Activated T-cell treated with anti-CD3 and anti-CD28 coated beads, Interleukin-2, amount 50 U/mL, for 72 hours (primary cell): ENCODE data around the gene NEDD9. TPM values are rescaled to one million over a fixed set of nuclear protein-coding genes. Genes with fewer than 3 reads are reported as not detected.

Experiments
- ATAC-seq, 2 donors: fragments of 150-1000 bp; cut with Tn5 transposase; replicated peaks in 1 of 2; 2 replicates each; pipeline ENCODE4 v1.10.0; 2021; ENCODE audit warnings: moderate library complexity in 2 of 2, mild to moderate bottlenecking in 1 of 2
- DNase-seq, 2 donors: peaks; one replicate each; pipeline ENCODE4 v3.0.0; 2021 to 2022; ENCODE audit warnings: mixed read lengths in 1 of 2
- H3K27ac Mint-ChIP-seq: one replicate; pipeline ENCODE4 v1.8.0; 2022; ENCODE audit warnings: mild to moderate bottlenecking, moderate library complexity, mixed read lengths
- H3K27me3 Mint-ChIP-seq: one replicate; pipeline ENCODE4 v1.8.0; 2022; ENCODE audit warnings: low read depth, mixed read lengths
- H3K36me3 Mint-ChIP-seq, 2 donors: one replicate each; pipeline ENCODE4 v1.8.0; 2022; ENCODE audit warnings: mixed read lengths in 2 of 2, mild to moderate bottlenecking in 1 of 2; ENCODE audit not compliant: insufficient read depth in 2 of 2
- H3K4me1 Mint-ChIP-seq: one replicate; pipeline ENCODE4 v1.8.0; 2022; ENCODE audit warnings: low read depth, mixed read lengths
- H3K4me3 Mint-ChIP-seq, 2 donors: one replicate each; pipeline ENCODE4 v1.8.0; 2022; ENCODE audit warnings: mild to moderate bottlenecking in 2 of 2, mixed read lengths in 2 of 2, moderate library complexity in 2 of 2
- H3K9me3 Mint-ChIP-seq, 2 donors: one replicate each; pipeline ENCODE4 v1.8.0; 2022; ENCODE audit warnings: mixed read lengths in 2 of 2
- total RNA-seq, 2 donors: library from RNA; stranded (reverse); gene quantifications; one replicate each; pipeline ENCODE4 v1.2.3, GENCODE V29; 2022

Gene NEDD9
- total RNA-seq, 2 donors from 2014 or later = 20.8 to 36.4 TPM

DNA sequence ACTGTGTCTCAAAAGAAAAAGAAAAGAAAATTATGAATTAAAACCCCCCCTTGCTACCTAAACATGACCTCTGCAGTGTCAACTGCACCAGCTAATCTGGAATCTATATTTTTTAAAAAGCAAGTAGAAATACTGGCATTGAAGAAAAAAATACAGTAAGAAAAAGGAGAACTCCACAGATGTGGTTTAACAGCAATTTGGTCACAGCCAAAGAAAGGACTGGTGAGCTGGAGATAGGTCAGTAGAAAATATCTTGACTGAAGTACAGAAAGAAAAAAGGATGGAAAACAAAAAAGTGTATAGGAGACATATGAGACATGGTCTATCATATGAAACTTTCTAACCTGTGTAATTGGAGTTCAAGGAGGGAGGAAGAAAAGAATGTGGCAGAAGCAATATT is 76.9 kb downstream of the NEDD9 start:
- no peak overlapping the region for H3K4me3 Mint-ChIP-seq
- H3K9me3 Mint-ChIP-seq = peaks cover 0 to 2% of the 10 kb centered on the region in 2 donors
- H3K4me1 Mint-ChIP-seq = peaks cover 12% of the 10 kb centered on the region
- H3K27ac Mint-ChIP-seq = peak overlapping the region; percentile 56
- ATAC-seq = no peak
- peaks cover 0 to 2% of the 10 kb centered on the region in 2 donors for H3K36me3 Mint-ChIP-seq
- no peak for DNase-seq
- peaks cover 4% of the 10 kb centered on the region for H3K27me3 Mint-ChIP-seq

DNA sequence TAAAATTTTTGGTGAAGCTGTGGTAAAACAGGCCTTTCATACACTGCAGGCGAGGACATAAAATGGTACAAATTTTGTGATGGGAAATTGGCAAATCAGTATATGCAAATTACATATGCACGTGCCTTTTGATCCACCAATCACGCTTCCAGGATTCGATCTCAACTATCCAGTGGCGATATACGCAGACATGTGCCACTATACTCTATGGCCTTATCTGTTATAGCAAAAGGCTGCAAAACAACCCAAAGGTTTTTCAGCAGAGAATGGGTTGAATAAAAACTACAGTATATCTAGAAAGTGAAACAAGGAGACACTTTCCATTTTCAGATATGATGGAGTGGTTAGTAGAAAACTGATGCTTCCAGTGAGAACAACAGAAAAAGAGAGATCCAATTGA is 79.0 kb downstream of the NEDD9 start:
- H3K36me3 Mint-ChIP-seq = peaks cover 0 to 2% of the 10 kb centered on the region in 2 donors
- H3K27me3 Mint-ChIP-seq = peaks cover 4% of the 10 kb centered on the region
- H3K4me3 Mint-ChIP-seq = peak overlapping the region; percentile 67 to 70
- H3K27ac Mint-ChIP-seq = no peak overlapping the region
- DNase-seq (no peak), ATAC-seq (no peak)
- H3K4me1 Mint-ChIP-seq = peaks cover 12% of the 10 kb centered on the region
- H3K9me3 Mint-ChIP-seq = peaks cover 0 to 2% of the 10 kb centered on the region in 2 donors

DNA sequence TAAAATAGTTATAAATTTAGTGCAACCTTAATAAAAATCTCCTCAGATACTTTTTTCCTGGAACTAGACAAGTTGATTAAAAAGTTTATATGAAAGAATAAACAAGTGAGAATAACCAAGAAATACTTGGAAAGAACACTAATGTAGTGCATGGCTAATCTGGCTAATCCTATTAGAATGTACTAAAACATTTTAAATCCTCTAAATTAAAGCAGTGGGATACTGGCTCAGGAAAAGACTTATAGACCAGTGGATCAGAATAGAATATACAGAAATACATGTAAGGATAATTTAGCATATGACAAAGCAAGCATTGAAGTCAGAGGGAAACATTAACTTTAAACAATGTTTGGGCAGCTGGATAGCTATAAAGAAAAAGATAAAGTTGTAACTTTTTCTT is 79.9 kb downstream of the NEDD9 start:
- peaks cover 4% of the 10 kb centered on the region for H3K27me3 Mint-ChIP-seq
- H3K4me1 Mint-ChIP-seq = peaks cover 12% of the 10 kb centered on the region
- H3K36me3 Mint-ChIP-seq = peaks cover 0 to 2% of the 10 kb centered on the region in 2 donors

DNA sequence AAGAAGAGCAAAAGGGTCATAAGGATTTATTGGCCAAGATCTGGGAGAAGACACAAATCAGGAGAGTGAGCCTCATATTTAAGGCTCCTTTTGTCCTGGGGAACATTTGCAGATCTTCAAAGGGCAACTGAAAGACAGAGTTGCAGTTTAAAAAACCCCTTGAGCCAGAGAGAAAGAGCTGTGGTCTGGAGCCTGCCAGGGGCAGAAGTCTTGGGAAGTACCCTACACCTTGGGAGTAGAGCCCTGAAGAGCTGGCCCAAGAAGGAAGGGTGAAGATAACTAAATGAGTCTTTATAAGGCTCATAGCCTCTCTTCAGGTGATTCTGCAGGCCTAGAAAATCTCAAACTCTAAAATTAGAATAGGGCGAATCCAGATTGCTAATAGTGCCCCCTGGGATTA is 81.0 kb downstream of the NEDD9 start:
- DNase-seq (no peak), ATAC-seq (no peak)
- Mint-ChIP-seq H3K27ac (no peak overlapping the region), H3K4me3 (no peak overlapping the region), H3K4me1 (peaks cover 12% of the 10 kb centered on the region), H3K27me3 (peaks cover 4% of the 10 kb centered on the region), H3K9me3 (peaks cover 0 to 2% of the 10 kb centered on the region in 2 donors), H3K36me3 (peaks cover 0 to 2% of the 10 kb centered on the region in 2 donors)

More for the DNA sequence above, 79.9 kb downstream of the NEDD9 start:
- ATAC-seq (no peak), DNase-seq (no peak)
- Mint-ChIP-seq H3K4me3 (no peak overlapping the region), H3K9me3 (peaks cover 0 to 2% of the 10 kb centered on the region in 2 donors), H3K27ac (no peak overlapping the region)

DNA sequence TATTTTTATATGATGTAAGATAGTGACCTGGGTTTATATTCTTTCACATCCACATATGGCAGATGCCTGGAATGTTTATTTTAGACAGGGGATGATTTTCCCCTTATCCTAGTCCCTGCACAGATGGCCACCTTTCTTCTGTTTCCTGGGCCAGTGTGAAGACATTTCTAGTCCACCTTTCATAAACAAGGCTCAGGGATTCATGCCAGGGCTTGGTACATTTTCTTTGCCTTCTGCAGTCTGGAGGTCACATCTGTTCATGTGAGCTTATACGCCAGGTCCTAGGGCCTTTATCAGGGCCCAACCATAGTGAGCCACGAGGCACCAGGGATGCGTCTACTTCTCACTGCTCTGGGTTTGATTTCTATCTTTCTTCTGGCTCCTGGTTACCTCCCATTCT is 82.9 kb downstream of the NEDD9 start:
- Mint-ChIP-seq H3K9me3 (no peaks in the 10 kb centered on the region), H3K27ac (no peak overlapping the region), H3K36me3 (no peaks in the 10 kb centered on the region), H3K4me3 (no peak overlapping the region), H3K27me3 (no peaks in the 10 kb centered on the region), H3K4me1 (peaks cover 9% of the 10 kb centered on the region)
- DNase-seq (no peak), ATAC-seq (no peak)

DNA sequence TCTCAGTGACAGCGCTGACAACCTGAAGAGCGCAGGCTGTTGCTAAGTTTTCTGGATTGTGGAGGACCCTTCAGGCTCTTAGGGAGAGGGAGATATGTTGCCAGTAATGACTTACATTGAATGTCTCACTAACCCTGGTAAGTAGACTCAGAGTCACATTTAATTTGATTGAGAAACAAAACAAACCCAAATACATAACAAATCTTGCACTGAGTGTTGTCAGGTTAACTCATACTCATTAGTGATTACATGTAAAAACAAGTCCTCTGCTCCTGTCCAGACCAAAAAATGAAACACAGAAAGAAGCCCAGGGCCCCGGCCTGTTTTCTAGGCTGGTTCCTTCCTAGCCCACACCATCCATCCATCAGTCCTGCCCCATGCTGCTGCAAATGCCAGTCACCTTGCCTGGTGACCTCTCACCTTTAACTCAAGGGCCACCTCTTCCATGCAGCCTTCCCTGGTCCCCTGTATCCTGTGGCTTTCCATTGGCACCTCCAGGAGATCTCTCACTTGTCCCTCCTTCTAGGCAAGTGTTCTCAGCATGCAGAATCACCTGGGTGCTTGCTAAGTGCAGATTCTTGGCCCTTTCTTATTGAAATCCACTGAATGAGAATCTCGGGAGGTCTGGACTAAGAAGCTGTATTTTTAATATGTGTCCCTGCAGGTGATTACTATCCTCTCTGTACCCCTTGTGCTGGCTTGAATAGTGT is 86.2 kb downstream of the NEDD9 start:
- no peaks in the 10 kb centered on the region for H3K9me3 Mint-ChIP-seq
- H3K4me1 Mint-ChIP-seq = peaks cover 4% of the 10 kb centered on the region
- DNase-seq (no peak), ATAC-seq (no peak)
- H3K36me3 Mint-ChIP-seq = no peaks in the 10 kb centered on the region
- no peak overlapping the region for H3K27ac Mint-ChIP-seq
- no peak overlapping the region for H3K4me3 Mint-ChIP-seq
- no peaks in the 10 kb centered on the region for H3K27me3 Mint-ChIP-seq

DNA sequence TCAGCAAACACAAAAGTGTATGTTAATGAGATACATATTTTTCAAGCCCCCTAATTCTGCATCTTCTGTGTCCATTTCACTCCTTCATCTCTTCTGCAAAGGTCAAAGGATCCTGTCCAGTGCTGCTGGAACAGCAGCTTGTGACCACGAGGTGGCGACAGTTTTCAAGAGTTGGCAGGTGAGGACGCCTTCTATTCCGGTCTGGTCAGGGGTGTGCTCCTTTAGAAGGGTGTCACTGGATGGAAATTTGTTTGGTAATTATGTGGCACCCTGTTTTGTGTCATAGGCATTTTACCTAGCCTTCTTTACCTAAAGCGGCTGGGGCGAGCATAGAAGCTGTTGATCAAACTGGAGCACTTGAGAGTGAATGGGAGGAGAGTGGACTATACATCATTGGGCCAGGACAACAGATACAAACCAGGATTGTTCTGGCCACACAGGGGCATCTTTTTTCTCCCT is 88.0 kb downstream of the NEDD9 start:
- Mint-ChIP-seq H3K4me3 (no peak overlapping the region), H3K27me3 (no peaks in the 10 kb centered on the region), H3K9me3 (no peaks in the 10 kb centered on the region), H3K27ac (no peak overlapping the region), H3K36me3 (no peaks in the 10 kb centered on the region), H3K4me1 (peaks cover 8% of the 10 kb centered on the region)
- DNase-seq (peak; percentile 80 to 81), ATAC-seq (peak; percentile 90 to 92)

DNA sequence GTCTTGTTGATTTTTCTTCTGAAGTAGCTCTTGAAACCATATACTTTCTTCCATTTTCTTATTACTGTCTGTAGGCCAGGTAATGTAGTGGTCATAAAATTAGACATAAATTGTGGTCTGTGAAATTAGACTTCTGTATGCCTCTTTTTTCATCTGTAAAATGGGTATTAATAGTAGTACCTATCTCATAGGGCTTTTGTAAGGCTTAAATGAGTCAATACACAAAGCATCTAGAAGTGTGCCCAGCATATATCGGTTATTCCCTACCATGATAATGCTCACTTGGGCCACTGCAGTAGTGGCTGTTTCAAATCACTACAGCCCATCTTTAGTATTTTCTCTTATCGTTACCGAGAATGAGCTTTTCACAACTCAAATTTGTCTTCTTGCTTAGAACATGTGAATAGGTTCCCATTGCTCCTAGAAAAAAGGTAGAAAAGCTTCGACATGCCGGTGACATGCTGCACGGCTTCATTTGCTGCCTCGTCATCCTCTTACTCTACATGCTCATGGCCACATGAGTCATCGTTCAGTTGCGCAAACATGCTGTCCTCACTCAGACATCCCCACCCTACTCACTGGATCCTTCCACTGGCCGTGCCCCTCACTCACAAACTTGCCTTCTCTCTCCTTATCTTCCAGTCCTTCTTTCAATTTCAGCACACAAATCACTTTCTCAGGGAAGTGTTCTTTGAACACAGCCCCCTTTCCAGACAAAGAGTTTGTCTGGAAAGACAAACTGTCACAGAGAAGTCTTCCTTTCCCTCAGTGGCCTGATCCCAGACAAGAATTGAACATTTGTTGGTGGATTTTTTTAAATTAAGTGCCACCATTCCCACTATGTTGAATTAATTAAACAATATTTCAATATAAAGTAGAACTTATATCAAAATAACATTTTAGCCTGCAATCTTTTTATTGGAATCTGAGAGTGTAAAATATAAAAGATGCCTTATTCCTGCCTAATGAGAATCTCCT is 88.8 kb downstream of the NEDD9 start:
- ATAC-seq (peak in 1 of 2 donors; percentile 41), DNase-seq (peak; percentile 8 to 28)
- H3K4me3 Mint-ChIP-seq = no peak overlapping the region
- peaks cover 15% of the 10 kb centered on the region for H3K4me1 Mint-ChIP-seq
- H3K9me3 Mint-ChIP-seq = no peaks in the 10 kb centered on the region
- H3K36me3 Mint-ChIP-seq = no peaks in the 10 kb centered on the region
- no peaks in the 10 kb centered on the region for H3K27me3 Mint-ChIP-seq
- H3K27ac Mint-ChIP-seq = no peak overlapping the region

DNA sequence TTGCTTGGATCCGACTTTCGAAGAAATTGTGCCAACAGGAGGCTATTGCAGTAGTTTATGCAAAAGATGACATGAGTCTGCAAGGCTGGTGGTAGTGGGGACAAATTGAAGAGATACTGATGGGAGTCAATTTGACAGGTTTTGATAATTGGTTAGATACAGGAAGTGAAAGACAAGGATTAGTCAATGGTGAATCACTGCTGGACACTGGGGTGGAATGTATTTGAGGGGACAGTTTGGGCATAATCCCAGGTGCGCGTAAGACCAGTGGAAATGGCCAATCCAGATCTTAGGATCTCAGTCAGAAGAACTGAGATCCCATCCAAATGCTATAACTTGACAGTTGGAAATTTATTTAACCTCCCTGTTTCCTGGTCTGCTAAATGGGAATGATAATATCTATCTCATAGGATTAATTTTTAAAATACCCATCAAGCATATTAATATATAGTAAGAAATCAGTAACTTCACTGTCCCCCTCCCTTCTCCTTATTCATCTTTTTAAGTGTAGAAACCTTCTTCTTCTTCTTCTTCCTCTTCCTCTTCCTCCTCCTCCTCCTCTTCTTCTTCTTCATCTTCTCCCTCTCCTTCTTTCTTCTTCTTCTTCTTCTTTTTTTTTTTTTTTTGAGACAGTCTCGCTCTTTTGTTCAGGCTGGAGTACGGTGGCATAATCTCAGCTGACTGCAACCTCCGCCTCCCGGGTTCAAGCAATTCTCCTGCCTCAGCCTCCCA is 90.0 kb downstream of the NEDD9 start:
- DNase-seq (no peak), ATAC-seq (no peak)
- Mint-ChIP-seq H3K36me3 (no peaks in the 10 kb centered on the region), H3K4me1 (peaks cover 19% of the 10 kb centered on the region), H3K9me3 (no peaks in the 10 kb centered on the region), H3K27me3 (no peaks in the 10 kb centered on the region), H3K27ac (no peak overlapping the region), H3K4me3 (no peak overlapping the region)

DNA sequence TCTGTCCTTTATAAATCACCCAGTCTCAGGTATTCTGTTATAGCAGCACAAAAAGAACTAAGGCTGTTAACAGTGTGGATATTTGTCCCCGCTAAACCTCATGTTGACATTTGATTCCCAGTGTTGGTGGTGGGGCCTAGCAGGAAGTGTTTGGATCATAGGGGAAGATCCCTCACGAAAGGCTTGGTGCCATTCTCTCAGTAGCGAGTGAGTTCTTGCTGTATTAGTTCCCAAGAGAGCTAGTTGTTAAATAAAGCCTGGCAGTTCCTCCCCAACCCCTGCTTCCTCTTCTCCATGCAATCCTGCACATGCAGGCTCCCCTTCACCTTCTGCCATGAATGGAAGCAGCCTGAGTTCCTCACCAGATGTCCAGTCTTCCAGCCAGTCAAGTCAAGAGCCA is 91.2 kb downstream of the NEDD9 start:
- Mint-ChIP-seq H3K27ac (no peak overlapping the region), H3K9me3 (no peaks in the 10 kb centered on the region), H3K4me3 (no peak overlapping the region), H3K4me1 (peaks cover 19% of the 10 kb centered on the region), H3K36me3 (no peaks in the 10 kb centered on the region), H3K27me3 (no peaks in the 10 kb centered on the region)
- no peak for DNase-seq
- no peak for ATAC-seq

DNA sequence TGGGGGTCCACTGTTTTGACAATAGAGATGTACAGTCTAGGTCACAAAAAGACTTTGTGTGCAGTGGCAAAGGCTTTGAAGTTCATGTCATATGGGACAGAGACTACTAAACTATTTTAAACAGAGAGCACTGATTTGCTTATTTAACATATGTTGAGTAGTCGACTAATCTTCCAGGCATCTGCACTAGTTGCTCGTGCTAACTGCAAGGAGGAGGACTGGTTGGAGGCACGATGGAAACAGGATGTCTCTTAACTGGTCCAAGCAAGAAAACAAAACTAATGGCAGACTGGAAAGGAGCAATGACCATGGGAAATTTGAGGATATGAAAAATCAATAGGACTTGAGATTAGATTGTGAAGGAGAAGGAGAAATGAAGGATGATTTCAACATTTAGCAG is 92.4 kb downstream of the NEDD9 start:
- H3K27ac Mint-ChIP-seq = no peak overlapping the region
- H3K9me3 Mint-ChIP-seq = no peaks in the 10 kb centered on the region
- DNase-seq (no peak), ATAC-seq (no peak)
- peaks cover 0 to 3% of the 10 kb centered on the region in 2 donors for H3K36me3 Mint-ChIP-seq
- no peak overlapping the region for H3K4me3 Mint-ChIP-seq
- peaks cover 19% of the 10 kb centered on the region for H3K4me1 Mint-ChIP-seq
- H3K27me3 Mint-ChIP-seq = no peaks in the 10 kb centered on the region

DNA sequence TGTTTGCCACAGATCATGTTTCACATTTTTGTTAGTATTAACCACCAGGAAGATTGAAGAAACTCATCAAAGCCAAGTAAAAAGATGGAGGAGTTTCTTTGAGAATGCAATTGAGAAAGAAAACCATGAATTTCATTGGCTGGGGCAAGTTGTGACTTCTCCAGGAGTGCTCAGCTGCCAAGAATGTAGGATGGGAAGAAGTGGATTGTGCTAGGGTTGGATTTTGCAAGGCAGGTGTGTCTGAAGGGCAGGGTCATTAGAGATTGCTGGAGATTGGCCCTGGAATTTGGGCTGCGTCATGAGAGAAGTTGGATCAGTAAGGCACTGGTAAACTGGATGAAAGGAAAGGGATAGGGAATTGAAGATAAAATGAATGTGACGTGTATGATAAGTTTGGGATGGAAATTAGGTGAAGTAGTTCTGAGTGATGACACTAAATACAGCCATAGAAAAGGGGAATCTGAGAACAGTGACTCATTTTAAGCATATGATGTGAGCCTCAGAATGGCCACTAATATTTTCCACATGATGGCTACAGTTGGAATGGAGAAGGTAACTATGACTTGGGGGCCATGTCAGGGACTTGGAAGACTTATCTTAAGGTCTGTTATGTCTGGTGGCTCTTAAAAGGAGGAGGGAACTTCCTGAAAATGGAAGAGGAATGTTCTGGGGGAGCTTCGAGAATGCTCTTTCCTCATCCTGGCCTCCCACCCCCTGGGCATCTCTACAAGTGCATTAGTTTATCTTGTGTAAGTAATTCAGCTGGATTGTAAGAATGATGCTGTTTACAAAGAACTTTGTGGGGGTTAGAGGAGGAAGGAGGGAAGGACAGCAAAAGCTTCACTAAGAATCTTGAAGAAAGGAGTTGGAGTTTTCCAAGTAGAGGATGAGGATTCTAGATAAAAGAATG is 93.2 kb downstream of the NEDD9 start:
- Mint-ChIP-seq H3K27me3 (no peaks in the 10 kb centered on the region), H3K4me3 (no peak overlapping the region), H3K36me3 (peaks cover 0 to 7% of the 10 kb centered on the region in 2 donors), H3K4me1 (peaks cover 15% of the 10 kb centered on the region), H3K9me3 (no peaks in the 10 kb centered on the region), H3K27ac (peak overlapping the region; percentile 10)
- DNase-seq = no peak
- peak; percentile 44 to 71 for ATAC-seq
